ENCODE results near the gene PPP2R1A.

DNA sequence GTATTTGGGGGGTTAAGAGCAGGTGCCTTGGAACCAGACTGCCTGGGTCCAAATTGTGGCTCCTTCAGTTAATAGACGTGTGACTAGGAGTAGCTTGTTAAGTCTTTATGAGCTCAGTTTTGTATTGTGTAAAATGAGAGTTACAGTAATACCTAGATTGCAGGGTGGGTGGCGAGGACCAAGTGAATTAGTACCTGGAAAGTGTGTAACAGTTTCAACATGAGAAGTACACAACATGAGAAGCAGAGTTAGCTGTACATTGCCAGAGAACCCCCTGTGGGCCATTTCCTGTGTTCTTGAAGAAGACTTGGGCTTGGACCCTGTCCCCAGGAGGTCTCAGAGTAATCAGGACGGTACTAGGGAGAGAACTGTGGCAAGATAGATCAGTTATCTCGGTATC, 36.8 kb downstream of the PPP2R1A start:
- TF ChIP-seq EZH2phosphoT487 (IDR thresholded peaks at IDR 0.05; ENCODE audit: low read length) (no peak), EZH2 (optimal IDR thresholded peaks at IDR 0.05; ENCODE audit: low read depth, low read length) (no peak)
- TF ChIP-seq, protein P1, sequence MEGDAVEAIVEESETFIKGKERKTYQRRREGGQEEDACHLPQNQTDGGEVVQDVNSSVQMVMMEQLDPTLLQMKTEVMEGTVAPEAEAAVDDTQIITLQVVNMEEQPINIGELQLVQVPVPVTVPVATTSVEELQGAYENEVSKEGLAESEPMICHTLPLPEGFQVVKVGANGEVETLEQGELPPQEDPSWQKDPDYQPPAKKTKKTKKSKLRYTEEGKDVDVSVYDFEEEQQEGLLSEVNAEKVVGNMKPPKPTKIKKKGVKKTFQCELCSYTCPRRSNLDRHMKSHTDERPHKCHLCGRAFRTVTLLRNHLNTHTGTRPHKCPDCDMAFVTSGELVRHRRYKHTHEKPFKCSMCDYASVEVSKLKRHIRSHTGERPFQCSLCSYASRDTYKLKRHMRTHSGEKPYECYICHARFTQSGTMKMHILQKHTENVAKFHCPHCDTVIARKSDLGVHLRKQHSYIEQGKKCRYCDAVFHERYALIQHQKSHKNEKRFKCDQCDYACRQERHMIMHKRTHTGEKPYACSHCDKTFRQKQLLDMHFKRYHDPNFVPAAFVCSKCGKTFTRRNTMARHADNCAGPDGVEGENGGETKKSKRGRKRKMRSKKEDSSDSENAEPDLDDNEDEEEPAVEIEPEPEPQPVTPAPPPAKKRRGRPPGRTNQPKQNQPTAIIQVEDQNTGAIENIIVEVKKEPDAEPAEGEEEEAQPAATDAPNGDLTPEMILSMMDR (IDR thresholded peaks at IDR 0.05; ENCODE audit: low read length), result no peak
